Neural cell (in vitro differentiated cells): Measurements from ENCODE around the gene CACNA1I. TPM values are rescaled to one million over a fixed set of nuclear protein-coding genes. Genes with fewer than 3 reads are reported as not detected.

Experiments
- H2AFZ ChIP-seq: fragments of 200-600, 300-800 bp; sonication (generic), shearing (Covaris generic); 2 replicates; pipeline ENCODE4 v1.6.0; 2014; ENCODE audit warnings: low read depth, mild to moderate bottlenecking, antibody characterized with exemption, low read length, moderate library complexity
- H3F3A ChIP-seq: fragments of 200-600 bp; shearing (Covaris generic); 2 replicates; pipeline ENCODE4 v1.6.1; 2016; ENCODE audit warnings: mild to moderate bottlenecking, moderate library complexity, mixed read lengths, antibody characterized with exemption, low read length; ENCODE audit not compliant: insufficient read depth, poor library complexity, severe bottlenecking
- H3K27ac ChIP-seq: fragments of 200-600, 300-800 bp; sonication (generic), shearing (Covaris generic); 2 replicates; pipeline ENCODE4 v1.5.1; 2014; ENCODE audit warnings: mild to moderate bottlenecking, low read length, moderate library complexity
- H3K27me3 ChIP-seq: fragments of 300-800, 200-600 bp; sonication (generic), shearing (Covaris generic); 2 replicates; pipeline ENCODE4 v1.6.0; 2014; ENCODE audit warnings: mild to moderate bottlenecking, low read depth, low read length, moderate library complexity; ENCODE audit not compliant: insufficient read depth
- H3K36me3 ChIP-seq: fragments of 300-800, 200-600 bp; sonication (generic), shearing (Covaris generic); 2 replicates; pipeline ENCODE4 v1.5.1; 2014; ENCODE audit warnings: mild to moderate bottlenecking, antibody characterized with exemption, low read length, moderate library complexity; ENCODE audit not compliant: insufficient read depth
- H3K4me2 ChIP-seq: fragments of 300-800, 200-600 bp; sonication (generic), shearing (Covaris generic); 2 replicates; pipeline ENCODE4 v1.6.0; 2014; ENCODE audit warnings: mild to moderate bottlenecking, low read length
- H3K4me3 ChIP-seq: fragments of 300-800, 200-600 bp; sonication (generic), shearing (Covaris generic); 2 replicates; pipeline ENCODE4 v1.5.1; 2014; ENCODE audit warnings: mild to moderate bottlenecking, low read length, moderate library complexity
- H3K79me2 ChIP-seq: fragments of 200-600 bp; shearing (Covaris generic); replicated peaks from 2 replicates; pipeline ENCODE4 v1.6.0; 2014; ENCODE audit warnings: mild to moderate bottlenecking, low read length, moderate library complexity; ENCODE audit not compliant: insufficient read depth
- H3K9ac ChIP-seq: fragments of 300-800, 200-600 bp; sonication (generic), shearing (Covaris generic); 2 replicates; pipeline ENCODE4 v1.6.1; 2016; ENCODE audit warnings: mild to moderate bottlenecking, low read length, mixed read lengths
- H3K9me2 ChIP-seq: fragments of 200-600 bp; shearing (Covaris generic); 2 replicates; pipeline ENCODE4 v1.6.1; 2016; ENCODE audit warnings: mild to moderate bottlenecking, low read length, mixed read lengths; ENCODE audit not compliant: insufficient read depth
- H3K9me3 ChIP-seq: fragments of 200-600, 300-800 bp; sonication (generic), shearing (Covaris generic); 2 replicates; pipeline ENCODE4 v1.6.1; 2016; ENCODE audit warnings: mild to moderate bottlenecking, mixed run types, low read length, moderate library complexity, mixed read lengths
- H4K20me1 ChIP-seq: fragments of 200-600 bp; shearing (Covaris generic); 2 replicates; pipeline ENCODE4 v1.6.1; 2016; ENCODE audit warnings: mild to moderate bottlenecking, mixed run types; ENCODE audit not compliant: insufficient read depth
- EP300 ChIP-seq: fragments of 450-650 bp; conservative IDR thresholded peaks from 2 replicates; pipeline ENCODE4 v1.6.1; 2014; ENCODE audit warnings: antibody characterized with exemption, mild to moderate bottlenecking, moderate library complexity; ENCODE audit not compliant: poor library complexity, severe bottlenecking
- EZH2 ChIP-seq: fragments of 200-600, 300-800 bp; shearing (Covaris generic), sonication (generic); IDR thresholded peaks from 2 replicates; pipeline ENCODE4 v1.6.1; 2014; ENCODE audit warnings: antibody characterized with exemption, low read length, borderline replicate concordance, mild to moderate bottlenecking; ENCODE audit not compliant: insufficient read depth, poor library complexity, severe bottlenecking
- MXI1 ChIP-seq: fragments of 450-650 bp; conservative IDR thresholded peaks from 2 replicates; pipeline ENCODE4 v1.6.1; 2014; ENCODE audit warnings: antibody characterized with exemption, mild to moderate bottlenecking; ENCODE audit not compliant: poor library complexity, severe bottlenecking
- POLR2AphosphoS5 ChIP-seq: IDR thresholded peaks from 2 replicates; pipeline ENCODE4 v1.6.1; 2012
- RAD21 ChIP-seq: fragments of 450-650 bp; conservative IDR thresholded peaks from 2 replicates; pipeline ENCODE4 v1.6.1; 2014; ENCODE audit warnings: antibody characterized with exemption, mild to moderate bottlenecking, moderate library complexity
- SMC3 ChIP-seq: fragments of 450-650 bp; conservative IDR thresholded peaks from 2 replicates; pipeline ENCODE4 v1.6.1; 2014; ENCODE audit warnings: antibody characterized with exemption, mild to moderate bottlenecking, moderate library complexity; ENCODE audit not compliant: poor library complexity
- TAF1 ChIP-seq: IDR thresholded peaks from 2 replicates; pipeline ENCODE4 v1.6.1; 2012; ENCODE audit warnings: low read depth
- polyA plus RNA-seq: library from polyadenylated mRNA; depleted of rRNA; stranded (reverse); fragments of >200 nt; gene quantifications from 2 replicates; pipeline ENCODE4 v1.2.3, GENCODE V29; 2014
- TF ChIP-seq, protein P1 (sequence below): IDR thresholded peaks from 2 replicates; pipeline ENCODE4 v1.6.1; 2012; ENCODE audit warnings: borderline replicate concordance
- TF ChIP-seq, protein P2 (sequence below): fragments of 450-650 bp; IDR thresholded peaks from 2 replicates; pipeline ENCODE4 v1.5.1; 2014; ENCODE audit warnings: antibody characterized with exemption, mild to moderate bottlenecking, moderate library complexity; ENCODE audit not compliant: poor library complexity, severe bottlenecking

CACNA1I gene
- polyA plus RNA-seq, 1 donor from 2014 or later = 1.9 TPM

DNA sequence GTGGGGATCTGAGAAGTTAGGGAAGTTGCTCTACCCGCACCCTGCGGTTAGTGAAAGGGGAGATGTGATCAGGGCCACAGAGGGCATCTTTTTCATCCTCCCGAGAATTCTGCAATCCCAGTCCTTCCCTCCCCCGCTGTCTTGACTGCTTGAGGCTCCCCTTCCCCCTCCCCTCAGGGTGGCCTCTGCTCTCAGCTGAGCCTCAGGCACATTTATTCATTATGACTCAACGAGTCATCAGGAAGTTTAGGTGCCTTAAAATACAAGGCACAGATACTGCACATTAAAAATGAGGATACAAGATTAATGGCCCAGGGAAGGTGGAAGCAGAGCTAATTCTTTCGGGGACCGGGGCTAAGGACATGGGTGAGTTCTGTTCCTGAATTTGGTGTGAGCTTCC is 104.0 kb downstream of the CACNA1I start:
- peaks cover 19% of the 10 kb centered on the region for H3K9me3 ChIP-seq
- TF ChIP-seq RAD21 (no peak), EP300 (no peak), SMC3 (no peak), TAF1 (no peak), MXI1 (no peak), POLR2AphosphoS5 (no peak), EZH2 (no peak)
- TF ChIP-seq, protein P1, sequence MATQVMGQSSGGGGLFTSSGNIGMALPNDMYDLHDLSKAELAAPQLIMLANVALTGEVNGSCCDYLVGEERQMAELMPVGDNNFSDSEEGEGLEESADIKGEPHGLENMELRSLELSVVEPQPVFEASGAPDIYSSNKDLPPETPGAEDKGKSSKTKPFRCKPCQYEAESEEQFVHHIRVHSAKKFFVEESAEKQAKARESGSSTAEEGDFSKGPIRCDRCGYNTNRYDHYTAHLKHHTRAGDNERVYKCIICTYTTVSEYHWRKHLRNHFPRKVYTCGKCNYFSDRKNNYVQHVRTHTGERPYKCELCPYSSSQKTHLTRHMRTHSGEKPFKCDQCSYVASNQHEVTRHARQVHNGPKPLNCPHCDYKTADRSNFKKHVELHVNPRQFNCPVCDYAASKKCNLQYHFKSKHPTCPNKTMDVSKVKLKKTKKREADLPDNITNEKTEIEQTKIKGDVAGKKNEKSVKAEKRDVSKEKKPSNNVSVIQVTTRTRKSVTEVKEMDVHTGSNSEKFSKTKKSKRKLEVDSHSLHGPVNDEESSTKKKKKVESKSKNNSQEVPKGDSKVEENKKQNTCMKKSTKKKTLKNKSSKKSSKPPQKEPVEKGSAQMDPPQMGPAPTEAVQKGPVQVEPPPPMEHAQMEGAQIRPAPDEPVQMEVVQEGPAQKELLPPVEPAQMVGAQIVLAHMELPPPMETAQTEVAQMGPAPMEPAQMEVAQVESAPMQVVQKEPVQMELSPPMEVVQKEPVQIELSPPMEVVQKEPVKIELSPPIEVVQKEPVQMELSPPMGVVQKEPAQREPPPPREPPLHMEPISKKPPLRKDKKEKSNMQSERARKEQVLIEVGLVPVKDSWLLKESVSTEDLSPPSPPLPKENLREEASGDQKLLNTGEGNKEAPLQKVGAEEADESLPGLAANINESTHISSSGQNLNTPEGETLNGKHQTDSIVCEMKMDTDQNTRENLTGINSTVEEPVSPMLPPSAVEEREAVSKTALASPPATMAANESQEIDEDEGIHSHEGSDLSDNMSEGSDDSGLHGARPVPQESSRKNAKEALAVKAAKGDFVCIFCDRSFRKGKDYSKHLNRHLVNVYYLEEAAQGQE = no peak
- TF ChIP-seq, protein P2, sequence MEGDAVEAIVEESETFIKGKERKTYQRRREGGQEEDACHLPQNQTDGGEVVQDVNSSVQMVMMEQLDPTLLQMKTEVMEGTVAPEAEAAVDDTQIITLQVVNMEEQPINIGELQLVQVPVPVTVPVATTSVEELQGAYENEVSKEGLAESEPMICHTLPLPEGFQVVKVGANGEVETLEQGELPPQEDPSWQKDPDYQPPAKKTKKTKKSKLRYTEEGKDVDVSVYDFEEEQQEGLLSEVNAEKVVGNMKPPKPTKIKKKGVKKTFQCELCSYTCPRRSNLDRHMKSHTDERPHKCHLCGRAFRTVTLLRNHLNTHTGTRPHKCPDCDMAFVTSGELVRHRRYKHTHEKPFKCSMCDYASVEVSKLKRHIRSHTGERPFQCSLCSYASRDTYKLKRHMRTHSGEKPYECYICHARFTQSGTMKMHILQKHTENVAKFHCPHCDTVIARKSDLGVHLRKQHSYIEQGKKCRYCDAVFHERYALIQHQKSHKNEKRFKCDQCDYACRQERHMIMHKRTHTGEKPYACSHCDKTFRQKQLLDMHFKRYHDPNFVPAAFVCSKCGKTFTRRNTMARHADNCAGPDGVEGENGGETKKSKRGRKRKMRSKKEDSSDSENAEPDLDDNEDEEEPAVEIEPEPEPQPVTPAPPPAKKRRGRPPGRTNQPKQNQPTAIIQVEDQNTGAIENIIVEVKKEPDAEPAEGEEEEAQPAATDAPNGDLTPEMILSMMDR = no peak
- no peaks in the 10 kb centered on the region for H3K9me2 ChIP-seq

DNA sequence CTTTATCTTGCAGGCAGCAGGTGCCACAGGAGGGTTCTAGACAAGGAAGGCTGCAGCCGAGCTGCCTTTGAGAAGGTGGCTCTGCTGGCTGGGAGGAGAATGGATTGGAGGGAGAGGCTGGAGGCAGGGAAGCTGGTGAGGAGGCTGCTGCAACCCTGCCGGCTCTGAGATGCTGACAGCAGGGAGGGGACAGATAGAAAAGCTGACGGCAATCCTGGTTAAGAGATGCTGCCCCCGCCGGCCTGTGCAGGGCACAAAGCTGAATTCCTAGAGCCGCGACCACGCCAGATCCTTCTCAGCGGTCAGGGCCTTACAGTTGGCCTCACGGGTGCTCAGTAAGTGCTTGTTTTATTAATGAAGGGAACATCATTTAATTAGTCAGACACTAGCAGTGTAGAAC is 105.4 kb downstream of the CACNA1I start:
- no peaks in the 10 kb centered on the region for H3K9me2 ChIP-seq
- no peak overlapping the region for H3K4me3 ChIP-seq
- no peak overlapping the region for H3K9ac ChIP-seq
- no peaks in the 10 kb centered on the region for H4K20me1 ChIP-seq
- no peak overlapping the region for H3K27ac ChIP-seq
- no peaks in the 10 kb centered on the region for H3K36me3 ChIP-seq
- H3K27me3 ChIP-seq = no peaks in the 10 kb centered on the region
- no peak overlapping the region for H3K4me2 ChIP-seq
- TF ChIP-seq, protein P1 = no peak
- TF ChIP-seq, protein P2 = no peak
- no peak for TF ChIP-seq EZH2
- no peak for TF ChIP-seq POLR2AphosphoS5
- no peaks in the 10 kb centered on the region for H3K79me2 ChIP-seq
- no peak overlapping the region for H2AFZ ChIP-seq
- H3F3A ChIP-seq = no peaks in the 10 kb centered on the region
- peaks cover 16% of the 10 kb centered on the region for H3K9me3 ChIP-seq

More for the DNA sequence above, 104.0 kb downstream of the CACNA1I start:
- no peak overlapping the region for H2AFZ ChIP-seq
- no peaks in the 10 kb centered on the region for H3K27me3 ChIP-seq
- no peak overlapping the region for H3K9ac ChIP-seq
- no peaks in the 10 kb centered on the region for H3K36me3 ChIP-seq
- H3K79me2 ChIP-seq = no peaks in the 10 kb centered on the region
- no peak overlapping the region for H3K4me3 ChIP-seq
- no peak overlapping the region for H3K27ac ChIP-seq
- no peaks in the 10 kb centered on the region for H4K20me1 ChIP-seq
- no peaks in the 10 kb centered on the region for H3F3A ChIP-seq
- no peak overlapping the region for H3K4me2 ChIP-seq
